Right cardiac atrium (tissue), 5 donors: ENCODE data around the gene POLR3E. TPM values are rescaled to one million over a fixed set of nuclear protein-coding genes. Genes with fewer than 3 reads are reported as not detected.

Source experiments
- ATAC-seq, 2 donors: fragments of 200-7000 bp; cut with Tn5 transposase; one replicate each; pipeline versions ENCODE4 v1.8.0 to v1.9.1; 2020; ENCODE audit warnings: moderate library complexity in 2 of 2, mild to moderate bottlenecking in 1 of 2
- DNase-seq, 3 donors: peaks; one replicate each; pipeline ENCODE4 v3.0.0-alpha.2; 2020
- H3K27ac ChIP-seq: one replicate; pipeline ENCODE4 v1.5.1; 2013; ENCODE audit warnings: mild to moderate bottlenecking, low read length, control low read depth, moderate library complexity
- H3K27me3 ChIP-seq: one replicate; pipeline ENCODE4 v1.6.1; 2013; ENCODE audit not compliant: control insufficient read depth, insufficient read depth
- H3K4me1 ChIP-seq: one replicate; pipeline ENCODE4 v1.6.1; 2013; ENCODE audit warnings: low read length; ENCODE audit not compliant: control insufficient read depth, insufficient read depth
- H3K4me3 ChIP-seq: one replicate; pipeline ENCODE4 v1.5.1; 2013; ENCODE audit warnings: low read length, control low read depth
- H3K9me3 ChIP-seq: one replicate; pipeline ENCODE4 v1.6.1; 2013; ENCODE audit warnings: low read length; ENCODE audit not compliant: control insufficient read depth
- WGBS: extraction: QIAGEN DNeasy Blood & Tissue Kit; methylation state at CpG from one replicate; pipeline ENCODE4 v1.1.7; 2013; 5-methylcytosine and 5-hydroxymethylcytosine counted together
- intact Hi-C, 4 donors: fragments of 100-400 bp; cut with DNase I; formaldehyde crosslinking; loops; one replicate each; pipeline versions ENCODE4 v1.11.0 to v1.14.0; 2022 to 2023
- long read RNA-seq, 4 donors: library from polyadenylated mRNA; unstranded; transcript quantifications; one replicate each; pipeline ENCODE4 v2.0.0, GENCODE V29; 2020 to 2021
- polyA plus RNA-seq: library from polyadenylated mRNA; stranded (reverse); fragments of 200-250 nt; gene quantifications from one replicate; pipeline ENCODE4 v1.2.3, GENCODE V29; 2013
- total RNA-seq, 4 donors: library from RNA; stranded (reverse); fragmentation: NEBNext Ultra II Directional; extraction: Animal tissue kit (Norgen Biotek cat#: 25700); gene quantifications; one replicate each; pipeline ENCODE4 v1.2.1, GENCODE V29; 2021
- donor health status: healthy with polysubstance abuse.
- donor health status: DM: no; HTN: yes; CAD: no.
- donor health status: DM: no; HTN: no; CAD: no.
- donor health status: DM: no; HTN: yes; CAD: no; lungs with severe emphysema.
- donor health status: DM: yes; HTN: yes; CAD: no.

Gene POLR3E, protein sequence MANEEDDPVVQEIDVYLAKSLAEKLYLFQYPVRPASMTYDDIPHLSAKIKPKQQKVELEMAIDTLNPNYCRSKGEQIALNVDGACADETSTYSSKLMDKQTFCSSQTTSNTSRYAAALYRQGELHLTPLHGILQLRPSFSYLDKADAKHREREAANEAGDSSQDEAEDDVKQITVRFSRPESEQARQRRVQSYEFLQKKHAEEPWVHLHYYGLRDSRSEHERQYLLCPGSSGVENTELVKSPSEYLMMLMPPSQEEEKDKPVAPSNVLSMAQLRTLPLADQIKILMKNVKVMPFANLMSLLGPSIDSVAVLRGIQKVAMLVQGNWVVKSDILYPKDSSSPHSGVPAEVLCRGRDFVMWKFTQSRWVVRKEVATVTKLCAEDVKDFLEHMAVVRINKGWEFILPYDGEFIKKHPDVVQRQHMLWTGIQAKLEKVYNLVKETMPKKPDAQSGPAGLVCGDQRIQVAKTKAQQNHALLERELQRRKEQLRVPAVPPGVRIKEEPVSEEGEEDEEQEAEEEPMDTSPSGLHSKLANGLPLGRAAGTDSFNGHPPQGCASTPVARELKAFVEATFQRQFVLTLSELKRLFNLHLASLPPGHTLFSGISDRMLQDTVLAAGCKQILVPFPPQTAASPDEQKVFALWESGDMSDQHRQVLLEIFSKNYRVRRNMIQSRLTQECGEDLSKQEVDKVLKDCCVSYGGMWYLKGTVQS
- 10 to 100 TPM; 27.9 to 33.5 (median 33.0) TPM for total RNA-seq
- polyA plus RNA-seq, result 15.4 TPM
- long read RNA-seq, donor 1, transcript POLR3E-201 (21 exons, 3,697 nt), result major isoform, 19 of 41 reads
- long read RNA-seq, donor 1, partial matches to known transcripts, result 14 of 41 reads
- long read RNA-seq, donor 1, other reads (novel, unspliced or antisense), result 6 of 41 reads
- long read RNA-seq, donor 2, transcript POLR3E-201 (21 exons, 3,697 nt), result major isoform, 16 of 26 reads
- long read RNA-seq, donor 2, partial matches to known transcripts, result 5 of 26 reads
- long read RNA-seq, donor 2, other reads (novel, unspliced or antisense), result 4 of 26 reads
- long read RNA-seq, donor 3, transcript POLR3E-201 (21 exons, 3,697 nt), result major isoform, 49 of 98 reads
- long read RNA-seq, donor 3, partial matches to known transcripts, result 31 of 98 reads
- long read RNA-seq, donor 3, other reads (novel, unspliced or antisense), result 13 of 98 reads
- long read RNA-seq, donor 4, transcript POLR3E-201 (21 exons, 3,697 nt), result major isoform, 19 of 26 reads
- long read RNA-seq, donor 4, partial matches to known transcripts, result 3 of 26 reads
- long read RNA-seq, donor 4, other reads (novel, unspliced or antisense), result 4 of 26 reads

DNA sequence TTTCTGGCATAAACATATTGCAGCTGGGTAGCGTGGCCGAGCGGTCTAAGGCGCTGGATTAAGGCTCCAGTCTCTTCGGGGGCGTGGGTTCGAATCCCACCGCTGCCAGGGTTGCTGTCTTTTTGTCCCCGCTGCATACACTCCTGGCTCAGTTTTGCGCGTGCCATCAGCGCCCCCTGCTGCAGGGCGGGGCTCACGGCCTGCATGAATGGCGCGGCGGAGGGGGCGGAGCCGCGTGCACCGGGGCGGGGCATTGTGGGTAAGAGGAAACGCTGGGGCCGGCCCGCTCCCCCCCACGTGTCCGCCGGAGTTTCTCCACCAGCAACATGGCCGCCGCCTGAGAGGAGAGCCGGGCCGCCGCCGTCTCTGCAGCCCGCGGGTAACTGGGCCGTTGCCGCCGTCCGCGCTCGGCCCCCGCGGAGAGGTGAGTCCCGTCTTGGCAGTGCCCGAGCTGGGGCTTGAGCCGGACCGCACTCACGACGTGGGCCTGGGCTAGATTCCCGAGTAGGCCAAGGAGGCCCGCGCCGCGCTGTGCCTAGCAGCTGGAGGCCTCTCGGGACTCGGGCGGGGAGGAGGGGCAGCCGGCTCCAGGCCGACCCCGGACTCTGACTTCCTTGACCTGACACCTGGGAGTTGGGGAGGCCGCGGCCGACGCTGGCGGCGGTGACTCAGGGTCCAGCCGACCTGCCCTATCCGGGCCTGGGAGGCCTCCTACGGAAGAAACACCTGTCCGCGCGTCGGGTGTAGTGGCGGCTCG, at the start of gene POLR3E:
TSS of gene POLR3E (plus strand) at position 296 of the 757 bp plus-strand sequence. CDS start 5,560 bp downstream, outside the sequence.
- DNase-seq, result peak; percentile 99 to 100 (median 100)
- Histone ChIP-seq H3K4me3 (peak within 1 kb of the TSS; percentile 89), H3K4me1 (peaks cover 2% of the 10 kb centered on the region), H3K27ac (peak within 1 kb of the TSS; percentile 33), H3K9me3 (no peaks in the 10 kb centered on the region), H3K27me3 (no peaks in the 10 kb centered on the region)
- intact Hi-C loops, result loop anchor here (5.0 to 10.0 kb wide), 3 partner anchors 90 to 292 kb away; partner anchors contain the start of genes EEF2K (in 1 of the 4), MOSMO (in 1 of the 4) and PDZD9 (in 1 of the 4)
- WGBS, result under 1% methylated on average over 76 of the region's 76 CpGs
- ATAC-seq, result peak; percentile 96 to 97

DNA sequence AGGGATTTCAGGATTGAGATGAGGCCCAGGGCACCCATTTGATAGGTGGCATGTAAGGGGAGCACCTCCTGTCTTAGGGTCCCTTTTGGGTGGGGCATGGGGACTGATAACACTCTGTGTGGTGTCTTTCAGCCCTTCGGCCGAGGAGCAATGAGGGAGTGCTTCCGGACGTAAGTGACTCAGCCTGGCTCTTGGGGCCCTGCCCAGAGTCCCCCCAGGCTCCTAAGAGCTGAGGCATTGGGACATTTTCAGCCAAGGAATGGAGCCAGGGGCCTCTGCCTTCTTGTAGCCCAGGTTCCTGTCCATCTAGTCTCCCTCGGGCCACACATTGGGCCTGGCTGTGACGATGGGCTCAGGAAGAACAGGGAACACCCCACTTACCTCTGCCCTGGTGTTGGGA, 46.7 kb upstream of the POLR3E start:
- WGBS, result 78% methylated on average over 6 of the region's 6 CpGs
- Histone ChIP-seq H3K4me3 (no peak overlapping the region), H3K9me3 (peaks cover 3% of the 10 kb centered on the region), H3K4me1 (no peaks in the 10 kb centered on the region), H3K27me3 (no peaks in the 10 kb centered on the region), H3K27ac (no peak overlapping the region)
- ATAC-seq, result peak in 1 of 2 donors; percentile 52
- intact Hi-C loops, result no loop called here
- peak in 2 of 3 donors; percentile 68 to 69 for DNase-seq

DNA sequence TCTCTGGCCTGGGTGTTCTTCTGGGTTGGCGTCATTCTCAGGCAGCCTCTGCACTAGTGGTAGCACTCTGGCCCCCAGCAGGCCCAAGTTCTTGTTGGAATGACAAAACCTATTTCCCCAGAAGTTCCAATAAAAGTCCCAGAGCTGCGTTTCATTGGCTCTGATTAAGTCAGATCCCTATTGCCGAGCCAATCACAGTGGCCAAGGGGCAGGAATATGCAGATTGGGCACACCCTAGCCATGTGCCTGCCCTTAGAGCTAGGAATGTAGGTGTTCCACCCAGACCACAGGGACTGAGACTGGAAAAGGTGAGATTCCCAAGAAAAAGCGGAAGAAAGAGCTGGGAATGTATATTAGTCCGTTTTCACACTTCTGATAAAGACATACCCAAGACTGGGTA, 44.9 kb upstream of the POLR3E start:
- ATAC-seq (no peak), DNase-seq (no peak)
- Histone ChIP-seq H3K4me3 (no peak overlapping the region), H3K9me3 (peaks cover 3% of the 10 kb centered on the region), H3K27ac (no peak overlapping the region), H3K4me1 (no peaks in the 10 kb centered on the region), H3K27me3 (no peaks in the 10 kb centered on the region)
- intact Hi-C loops, result no loop called here
- WGBS, result 96% methylated on average over 5 of the region's 5 CpGs

DNA sequence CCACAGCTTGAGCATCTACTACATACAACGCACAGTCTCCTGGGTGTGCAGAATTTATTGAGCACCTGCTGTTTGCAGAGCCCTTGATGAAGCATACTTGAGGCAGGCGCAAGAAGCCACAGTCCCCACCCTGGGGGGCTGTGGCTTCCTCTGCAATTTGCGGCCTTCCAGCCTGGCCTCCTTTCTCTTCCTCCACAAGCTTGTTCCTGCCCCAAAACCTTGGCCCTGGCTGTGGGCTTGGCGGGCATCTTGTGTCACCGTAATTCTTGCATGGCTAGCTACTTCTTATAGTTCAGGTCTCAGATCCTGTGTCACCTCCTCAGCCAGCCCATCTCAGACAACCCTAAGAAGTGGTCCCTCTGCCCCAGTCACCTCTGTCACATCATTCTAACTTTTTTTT, 43.9 kb upstream of the POLR3E start:
- no peaks in the 10 kb centered on the region for H3K4me1 ChIP-seq
- DNase-seq (no peak), ATAC-seq (no peak)
- intact Hi-C loops, result no loop called here
- no peak overlapping the region for H3K4me3 ChIP-seq
- no peak overlapping the region for H3K27ac ChIP-seq
- no peaks in the 10 kb centered on the region for H3K27me3 ChIP-seq
- WGBS, result 95% methylated on average over 5 of the region's 5 CpGs
- peaks cover 3% of the 10 kb centered on the region for H3K9me3 ChIP-seq

DNA sequence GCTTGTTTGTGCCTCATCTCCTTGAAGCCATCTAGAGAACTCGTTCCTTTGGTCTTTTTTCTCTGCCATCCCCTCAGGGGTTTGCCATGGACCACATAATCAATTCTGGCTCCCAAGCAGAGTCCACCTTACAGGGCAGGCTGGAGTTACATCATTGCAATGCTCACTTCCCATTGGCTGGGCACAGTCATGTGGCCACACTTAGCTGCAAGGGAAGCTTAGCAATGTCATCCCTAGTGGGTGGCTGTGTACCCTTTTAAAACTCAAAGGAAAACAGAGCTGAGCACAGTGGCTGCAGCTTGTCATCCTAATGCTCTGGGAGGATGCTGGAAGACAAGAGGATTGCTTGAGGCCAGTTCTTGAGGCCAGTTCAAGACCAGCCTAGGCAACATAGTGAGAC, 41.9 kb upstream of the POLR3E start:
- intact Hi-C loops, result no loop called here
- WGBS, result 95% methylated on average over 1 of the region's 1 CpG
- no peak for DNase-seq
- Histone ChIP-seq H3K27ac (no peak overlapping the region), H3K27me3 (no peaks in the 10 kb centered on the region), H3K9me3 (peaks cover 3% of the 10 kb centered on the region), H3K4me3 (no peak overlapping the region), H3K4me1 (no peaks in the 10 kb centered on the region)
- no peak for ATAC-seq

DNA sequence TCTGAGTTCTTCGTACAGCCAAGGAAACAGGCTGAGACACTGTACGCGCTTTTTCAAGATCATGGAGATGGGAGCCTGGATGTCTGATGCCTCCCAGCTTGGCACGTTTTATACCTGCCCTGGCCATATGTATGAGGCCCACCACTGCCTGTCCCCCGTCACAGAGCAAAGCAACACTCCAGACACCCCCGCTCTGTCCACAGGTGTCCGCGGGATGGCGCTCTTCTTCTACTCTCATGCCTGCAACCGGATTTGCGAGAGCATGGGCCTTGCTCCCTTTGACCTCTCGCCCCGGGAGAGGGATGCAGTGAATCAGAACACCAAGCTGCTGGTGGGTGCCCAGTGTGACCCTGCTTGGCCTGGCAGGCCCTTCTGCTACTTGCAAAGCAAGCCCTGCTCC, 39.8 kb upstream of the POLR3E start:
- Histone ChIP-seq H3K4me3 (no peak overlapping the region), H3K27ac (no peak overlapping the region), H3K27me3 (no peaks in the 10 kb centered on the region), H3K4me1 (no peaks in the 10 kb centered on the region), H3K9me3 (peaks cover 3% of the 10 kb centered on the region)
- ATAC-seq, result peak in 1 of 2 donors; percentile 32
- intact Hi-C loops, result no loop called here
- DNase-seq, result no peak
- 98% methylated on average over 13 of the region's 13 CpGs for WGBS

DNA sequence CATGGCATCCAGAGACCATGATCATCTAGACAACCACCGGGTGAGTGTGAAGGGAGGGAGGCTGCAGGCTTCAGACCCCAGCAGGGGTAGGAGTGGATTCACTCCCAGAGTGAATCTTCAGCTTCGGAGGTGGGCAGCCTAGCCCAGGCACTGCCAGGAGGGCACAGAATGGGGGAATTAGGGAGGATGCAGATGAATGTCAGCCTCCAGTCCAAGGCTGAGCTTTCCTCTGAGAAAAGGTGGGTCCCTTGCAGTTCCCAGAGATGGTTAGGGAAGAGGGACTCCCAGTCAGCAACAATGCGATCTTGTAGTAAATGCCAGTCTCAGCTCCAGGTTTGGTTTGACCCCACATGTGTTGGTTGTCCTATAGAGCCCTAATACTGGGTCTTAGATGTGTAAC, 36.7 kb upstream of the POLR3E start:
- no peaks in the 10 kb centered on the region for H3K9me3 ChIP-seq
- no peaks in the 10 kb centered on the region for H3K27me3 ChIP-seq
- no peaks in the 10 kb centered on the region for H3K4me1 ChIP-seq
- H3K4me3 ChIP-seq, result no peak overlapping the region
- ATAC-seq (no peak), DNase-seq (no peak)
- WGBS, result 98% methylated on average over 3 of the region's 3 CpGs
- H3K27ac ChIP-seq, result no peak overlapping the region
- intact Hi-C loops, result no loop called here

DNA sequence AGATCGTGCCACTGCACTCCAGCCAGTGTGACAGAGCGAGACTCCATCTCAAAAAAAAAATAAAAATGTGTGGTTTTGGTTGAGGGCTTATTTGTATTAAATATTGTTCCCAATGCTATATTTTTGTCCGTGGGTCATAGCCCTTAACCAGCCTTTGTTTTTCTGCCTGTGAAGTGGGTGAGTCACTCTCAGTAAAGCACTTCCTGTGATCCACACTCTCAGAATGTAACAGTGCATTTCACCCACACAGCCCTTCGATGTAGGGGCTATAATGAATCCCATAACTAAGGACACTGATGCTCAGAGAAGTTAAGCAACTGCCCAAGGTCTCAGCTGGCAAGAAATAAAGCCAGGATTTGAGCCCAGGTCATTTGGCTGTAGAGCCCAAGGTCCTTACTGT, 34.7 kb upstream of the POLR3E start:
- Histone ChIP-seq H3K27me3 (no peaks in the 10 kb centered on the region), H3K9me3 (no peaks in the 10 kb centered on the region), H3K27ac (no peak overlapping the region), H3K4me1 (no peaks in the 10 kb centered on the region), H3K4me3 (no peak overlapping the region)
- 90% methylated on average over 4 of the region's 4 CpGs for WGBS
- DNase-seq (no peak), ATAC-seq (no peak)
- intact Hi-C loops, result no loop called here

DNA sequence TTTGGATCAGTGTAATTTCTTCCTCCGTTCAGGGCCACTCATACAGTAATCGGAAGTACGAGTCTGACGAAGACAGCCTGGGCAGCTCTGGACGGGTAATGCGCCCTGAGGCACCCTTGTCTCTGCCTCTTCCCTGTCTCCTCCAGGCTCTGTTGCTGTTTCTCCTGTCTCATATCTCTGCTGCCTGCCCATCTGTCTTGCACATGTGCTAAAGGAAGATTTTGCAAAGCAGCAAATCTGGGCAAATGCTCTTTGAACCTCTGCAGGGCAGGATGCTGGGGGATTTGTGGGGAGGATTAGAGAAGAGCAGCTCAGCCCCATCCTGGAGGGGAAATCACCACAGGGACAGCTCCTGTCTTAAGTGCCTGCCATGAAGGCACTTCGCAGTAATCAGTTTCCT, 32.4 kb upstream of the POLR3E start:
- Histone ChIP-seq H3K4me3 (no peak overlapping the region), H3K4me1 (no peaks in the 10 kb centered on the region), H3K27ac (no peak overlapping the region), H3K9me3 (no peaks in the 10 kb centered on the region), H3K27me3 (no peaks in the 10 kb centered on the region)
- 91% methylated on average over 7 of the region's 7 CpGs for WGBS
- intact Hi-C loops, result no loop called here
- DNase-seq, result no peak
- no peak for ATAC-seq

DNA sequence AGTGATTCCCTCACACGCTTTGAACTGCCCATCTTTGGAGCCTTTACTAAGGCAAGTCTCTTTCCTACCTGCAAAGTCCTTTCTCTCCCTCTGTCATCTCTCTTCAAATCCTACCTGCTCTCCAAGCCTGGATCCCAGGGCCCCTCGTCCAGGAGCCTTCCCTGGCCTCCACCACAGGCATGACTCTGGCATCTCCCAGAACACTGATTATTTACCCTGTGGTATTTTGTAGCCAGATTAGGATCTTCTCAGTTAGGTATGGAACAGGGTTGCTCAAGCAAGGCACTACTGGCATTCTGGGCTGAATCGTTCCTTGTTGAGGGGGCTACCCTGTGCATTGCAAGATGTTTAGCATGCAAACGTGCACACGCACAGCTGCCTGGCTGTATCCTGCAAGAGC, 31.9 kb upstream of the POLR3E start:
- intact Hi-C loops, result no loop called here
- Histone ChIP-seq H3K27ac (no peak overlapping the region), H3K9me3 (no peaks in the 10 kb centered on the region), H3K4me1 (no peaks in the 10 kb centered on the region), H3K27me3 (no peaks in the 10 kb centered on the region), H3K4me3 (no peak overlapping the region)
- no peak for ATAC-seq
- WGBS, result 86% methylated on average over 5 of the region's 5 CpGs
- no peak for DNase-seq
